Nephron (organoid): Measurements from ENCODE around the gene CASKIN1.
A peak's percentile ranks its signal among the peaks of the same experiment; 100 is the strongest.

Experiments used
- H3K27ac Mint-ChIP-seq, 3 experiments: 2 replicates each; pipeline ENCODE4 v1.8.0; 2020; ENCODE audit warnings: mixed read lengths in 3 of 3, mild to moderate bottlenecking in 2 of 3, moderate library complexity in 1 of 3
- H3K27me3 Mint-ChIP-seq: 2 replicates; pipeline ENCODE4 v1.8.0; 2021; ENCODE audit warnings: low read depth, mild to moderate bottlenecking, moderate library complexity, mixed read lengths
- H3K36me3 Mint-ChIP-seq: 2 replicates; pipeline ENCODE4 v1.8.0; 2020; ENCODE audit warnings: low read depth, mixed read lengths
- H3K4me1 Mint-ChIP-seq: 2 replicates; pipeline ENCODE4 v1.8.0; 2020; ENCODE audit warnings: mixed read lengths
- H3K4me3 Mint-ChIP-seq, 3 experiments: 2 replicates each; pipeline ENCODE4 v1.8.0; 2020; ENCODE audit warnings: mild to moderate bottlenecking in 3 of 3, mixed read lengths in 3 of 3, moderate library complexity in 2 of 3
- H3K9me3 Mint-ChIP-seq: 2 replicates; pipeline ENCODE4 v1.8.0; 2020; ENCODE audit warnings: mixed read lengths
- CTCF ChIP-seq, 3 experiments: fragments of 200-600 bp; sonication (generic); IDR thresholded peaks; one replicate each; pipeline ENCODE4 v1.5.0; 2021; ENCODE audit warnings: antibody characterized with exemption in 3 of 3; ENCODE audit not compliant: unreplicated experiment in 3 of 3

Gene CASKIN1

GRCh38 chr16:2196162-2196980 is at the start of gene CASKIN1:
CASKIN1 (minus strand) TSS chr16:2196605; CDS start chr16:2196432, 173 bp downstream.
- peaks cover 6% of the 10 kb centered on the region for H3K4me1 Mint-ChIP-seq
- H3K27me3 Mint-ChIP-seq = peaks cover 31% of the 10 kb centered on the region
- no peak for TF ChIP-seq CTCF (IDR thresholded peaks at IDR 0.05; ENCODE audit: unreplicated experiment in 3 of 3)
- no peaks in the 10 kb centered on the region for H3K9me3 Mint-ChIP-seq
- H3K27ac Mint-ChIP-seq = no peak within 1 kb of the TSS
- peak within 1 kb of the TSS; percentile 74 to 84 (median 77) for H3K4me3 Mint-ChIP-seq
- no peaks in the 10 kb centered on the region for H3K36me3 Mint-ChIP-seq

GRCh38 chr16:2244926-2245795 is 48.8 kb upstream of the CASKIN1 start:
- no peaks in the 10 kb centered on the region for H3K9me3 Mint-ChIP-seq
- H3K36me3 Mint-ChIP-seq = peaks cover 18% of the 10 kb centered on the region
- no peak for TF ChIP-seq CTCF (IDR thresholded peaks at IDR 0.05; ENCODE audit: unreplicated experiment in 3 of 3)
- no peak overlapping the region for H3K27ac Mint-ChIP-seq
- H3K27me3 Mint-ChIP-seq = no peaks in the 10 kb centered on the region
- no peaks in the 10 kb centered on the region for H3K4me1 Mint-ChIP-seq
- no peak overlapping the region for H3K4me3 Mint-ChIP-seq

GRCh38 chr16:2244301-2244700 is 47.9 kb upstream of the CASKIN1 start:
- no peaks in the 10 kb centered on the region for H3K4me1 Mint-ChIP-seq
- H3K4me3 Mint-ChIP-seq = no peak overlapping the region
- H3K27me3 Mint-ChIP-seq = peaks cover 7% of the 10 kb centered on the region
- H3K36me3 Mint-ChIP-seq = peaks cover 18% of the 10 kb centered on the region
- no peaks in the 10 kb centered on the region for H3K9me3 Mint-ChIP-seq
- no peak for TF ChIP-seq CTCF (IDR thresholded peaks at IDR 0.05; ENCODE audit: unreplicated experiment in 3 of 3)
- no peak overlapping the region for H3K27ac Mint-ChIP-seq

- H3K4me3 Mint-ChIP-seq = no peak overlapping the region
- H3K36me3 Mint-ChIP-seq = peaks cover 17% of the 10 kb centered on the region
- H3K27me3 Mint-ChIP-seq = peaks cover 7% of the 10 kb centered on the region
- no peak overlapping the region for H3K27ac Mint-ChIP-seq
- no peaks in the 10 kb centered on the region for H3K9me3 Mint-ChIP-seq
- H3K4me1 Mint-ChIP-seq = no peaks in the 10 kb centered on the region
- no peak for TF ChIP-seq CTCF (IDR thresholded peaks at IDR 0.05; ENCODE audit: unreplicated experiment in 3 of 3)
Observed at GRCh38 chr16:2243781-2244180, 47.4 kb upstream of the CASKIN1 start.

- no peaks in the 10 kb centered on the region for H3K4me1 Mint-ChIP-seq
- H3K9me3 Mint-ChIP-seq = no peaks in the 10 kb centered on the region
- H3K27ac Mint-ChIP-seq = no peak overlapping the region
- peaks cover 12% of the 10 kb centered on the region for H3K27me3 Mint-ChIP-seq
- peaks cover 15% of the 10 kb centered on the region for H3K36me3 Mint-ChIP-seq
- H3K4me3 Mint-ChIP-seq = no peak overlapping the region
- TF ChIP-seq CTCF (IDR thresholded peaks at IDR 0.05; ENCODE audit: unreplicated experiment in 3 of 3) = no peak
Observed at GRCh38 chr16:2243031-2243528, 46.7 kb upstream of the CASKIN1 start.
